HEK293 (cell line): ENCODE measurements around the gene MUSK.

Experiments used
- CTCF ChIA-PET: fragments of 350-600 bp; formaldehyde crosslinking; extraction: SDS; loops from one replicate; lab custom pipeline; 2021; ENCODE audit warnings: antibody characterized with exemption; lab: Yijun Ruan, JAX
- POLR2A ChIA-PET: fragments of 300-600 bp; formaldehyde crosslinking; extraction: SDS; loops from one replicate; lab custom pipeline; 2020; ENCODE audit warnings: antibody characterized with exemption, inconsistent platforms; lab: Yijun Ruan, JAX
- H3K27ac ChIP-seq: fragments of 200-500 bp; sonication (Bioruptor generic); 2 replicates; pipeline ENCODE4 v1.5.1; 2014; ENCODE audit warnings: low read depth, low read length, control low read depth, inconsistent platforms; ENCODE audit errors: extremely low read depth
- H3K36me3 ChIP-seq, 2 experiments: fragments of 200-500 bp in 1 of 2; sonication (Bioruptor generic) in 1 of 2; 1 replicate in 1 of 2; 2 replicates in 1 of 2; pipeline ENCODE4 v1.5.1; 2014 to 2017; ENCODE audit warnings: inconsistent platforms in 2 of 2, low read length in 2 of 2; ENCODE audit not compliant: control insufficient read depth in 2 of 2, insufficient read depth in 1 of 2
- H3K4me1 ChIP-seq: fragments of 200-500 bp; sonication (Bioruptor generic); 2 replicates; pipeline ENCODE4 v1.5.1; 2014; ENCODE audit warnings: mild to moderate bottlenecking, low read length, inconsistent platforms; ENCODE audit not compliant: control insufficient read depth, insufficient read depth
- H3K4me3 ChIP-seq: 2 replicates; pipeline ENCODE4 v1.5.1; 2011; ENCODE audit warnings: low read depth, mild to moderate bottlenecking, control low read depth, low read length, moderate library complexity
- H3K9me3 ChIP-seq: fragments of 200-500 bp; sonication (Bioruptor generic); 2 replicates; pipeline ENCODE4 v1.5.1; 2014; ENCODE audit warnings: low read depth, low read length, inconsistent platforms; ENCODE audit not compliant: control insufficient read depth, insufficient read depth
- GLI2 ChIP-seq: fragments of 450-650 bp; formaldehyde crosslinking; IDR thresholded peaks from 2 replicates; pipeline ENCODE4; 2017; ENCODE audit warnings: missing biosample characterization, missing genetic modification characterization, low read depth, borderline replicate concordance
- GLI4 ChIP-seq: fragments of 450-650 bp; formaldehyde crosslinking; IDR thresholded peaks from 2 replicates; pipeline ENCODE4 v1.5.1; 2016; ENCODE audit warnings: missing biosample characterization, missing genetic modification characterization
- KLF17 ChIP-seq: fragments of 450-650 bp; formaldehyde crosslinking; IDR thresholded peaks from 2 replicates; pipeline ENCODE4 v1.5.1; 2016; ENCODE audit warnings: missing biosample characterization, missing genetic modification characterization
- KLF7 ChIP-seq: fragments of 450-650 bp; formaldehyde crosslinking; IDR thresholded peaks from 2 replicates; pipeline ENCODE4 v1.5.1; 2016; ENCODE audit warnings: missing biosample characterization, missing genetic modification characterization, borderline replicate concordance
- MYNN ChIP-seq: fragments of 450-650 bp; formaldehyde crosslinking; IDR thresholded peaks from 2 replicates; pipeline ENCODE4 v1.5.1; 2016; ENCODE audit warnings: missing biosample characterization, missing genetic modification characterization, borderline replicate concordance
- PATZ1 ChIP-seq: fragments of 450-650 bp; formaldehyde crosslinking; IDR thresholded peaks from 2 replicates; pipeline ENCODE4 v1.5.1; 2016; ENCODE audit warnings: missing biosample characterization, missing genetic modification characterization
- RBAK ChIP-seq: fragments of 450-650 bp; formaldehyde crosslinking; IDR thresholded peaks from 2 replicates; pipeline ENCODE4 v1.5.1; 2016; ENCODE audit warnings: missing biosample characterization, missing genetic modification characterization
- SETDB1 ChIP-seq: IDR thresholded peaks from one replicate; pipeline ENCODE4 v1.6.1; 2017; ENCODE audit warnings: mild to moderate bottlenecking, low read length, moderate library complexity, mixed read lengths; ENCODE audit not compliant: insufficient read length
- ZBTB10 ChIP-seq: fragments of 450-650 bp; formaldehyde crosslinking; IDR thresholded peaks from 2 replicates; pipeline ENCODE4 v1.5.1; 2016; ENCODE audit warnings: missing biosample characterization, missing genetic modification characterization
- ZBTB6 ChIP-seq: fragments of 450-650 bp; formaldehyde crosslinking; IDR thresholded peaks from 2 replicates; pipeline ENCODE4 v1.5.1; 2017; ENCODE audit warnings: missing biosample characterization, missing genetic modification characterization
- ZEB2 ChIP-seq: fragments of 450-650 bp; formaldehyde crosslinking; IDR thresholded peaks from 2 replicates; pipeline ENCODE4 v1.5.1; 2016; ENCODE audit warnings: missing biosample characterization, missing genetic modification characterization
- ZNF121 ChIP-seq: fragments of 450-650 bp; formaldehyde crosslinking; IDR thresholded peaks from 2 replicates; pipeline ENCODE4 v1.5.1; 2016; ENCODE audit warnings: missing biosample characterization, missing genetic modification characterization
- ZNF138 ChIP-seq: fragments of 450-650 bp; formaldehyde crosslinking; IDR thresholded peaks from 2 replicates; pipeline ENCODE4 v1.5.1; 2016; ENCODE audit warnings: missing biosample characterization, missing genetic modification characterization, borderline replicate concordance
- ZNF18 ChIP-seq: fragments of 450-650 bp; formaldehyde crosslinking; IDR thresholded peaks from 2 replicates; pipeline ENCODE4 v1.5.1; 2016; ENCODE audit warnings: missing biosample characterization, missing genetic modification characterization
- ZNF23 ChIP-seq: fragments of 450-650 bp; formaldehyde crosslinking; IDR thresholded peaks from 2 replicates; pipeline ENCODE4 v1.5.1; 2016; ENCODE audit warnings: missing biosample characterization, missing genetic modification characterization, borderline replicate concordance
- ZNF24 ChIP-seq: fragments of 450-650 bp; formaldehyde crosslinking; IDR thresholded peaks from 2 replicates; pipeline ENCODE4 v1.5.1; 2016; ENCODE audit warnings: missing biosample characterization, missing genetic modification characterization
- ZNF324 ChIP-seq: fragments of 450-650 bp; formaldehyde crosslinking; IDR thresholded peaks from 2 replicates; pipeline ENCODE4 v1.5.1; 2016; ENCODE audit warnings: missing biosample characterization, missing genetic modification characterization
- ZNF350 ChIP-seq: fragments of 450-650 bp; formaldehyde crosslinking; IDR thresholded peaks from 2 replicates; pipeline ENCODE4 v1.5.0; 2017; ENCODE audit warnings: missing biosample characterization, mild to moderate bottlenecking, missing genetic modification characterization
- ZNF423 ChIP-seq: fragments of 450-650 bp; formaldehyde crosslinking; IDR thresholded peaks from 2 replicates; pipeline ENCODE4 v1.5.1; 2016; ENCODE audit warnings: missing biosample characterization, missing genetic modification characterization
- ZNF473 ChIP-seq: fragments of 450-650 bp; formaldehyde crosslinking; IDR thresholded peaks from 2 replicates; pipeline ENCODE4 v1.5.1; 2017; ENCODE audit warnings: missing biosample characterization, missing genetic modification characterization
- ZNF501 ChIP-seq: fragments of 450-650 bp; formaldehyde crosslinking; IDR thresholded peaks from 2 replicates; pipeline ENCODE4 v1.5.1; 2016; ENCODE audit warnings: missing biosample characterization, missing genetic modification characterization
- ZNF514 ChIP-seq: fragments of 450-650 bp; formaldehyde crosslinking; IDR thresholded peaks from 2 replicates; pipeline ENCODE4 v1.5.1; 2016; ENCODE audit warnings: missing biosample characterization, missing genetic modification characterization
- ZNF530 ChIP-seq: fragments of 450-650 bp; formaldehyde crosslinking; IDR thresholded peaks from 2 replicates; pipeline ENCODE4 v1.5.1; 2016; ENCODE audit warnings: low read depth, missing biosample characterization, missing genetic modification characterization
- ZNF561 ChIP-seq: fragments of 450-650 bp; IDR thresholded peaks from 2 replicates; pipeline ENCODE4 v1.5.1; 2018; ENCODE audit warnings: missing biosample characterization, missing genetic modification characterization, borderline replicate concordance
- ZNF585B ChIP-seq: fragments of 450-650 bp; formaldehyde crosslinking; IDR thresholded peaks from 2 replicates; pipeline ENCODE4 v1.5.1; 2016; ENCODE audit warnings: missing biosample characterization, missing genetic modification characterization
- ZNF629 ChIP-seq: fragments of 450-650 bp; formaldehyde crosslinking; IDR thresholded peaks from 2 replicates; pipeline ENCODE4 v1.5.1; 2017; ENCODE audit warnings: missing biosample characterization, missing genetic modification characterization
- ZNF660 ChIP-seq: fragments of 450-650 bp; IDR thresholded peaks from 2 replicates; pipeline ENCODE4 v1.5.1; 2018; ENCODE audit warnings: missing biosample characterization, mild to moderate bottlenecking, missing genetic modification characterization
- ZNF830 ChIP-seq: fragments of 450-650 bp; IDR thresholded peaks from 2 replicates; pipeline ENCODE4 v1.5.0; 2018; ENCODE audit warnings: missing biosample characterization, missing genetic modification characterization, low read depth, mild to moderate bottlenecking, moderate library complexity

Gene MUSK

GRCh38 chr9:110687497-110687896 is 18.9 kb downstream of the MUSK start (continued):
- TF ChIP-seq ZNF585B (tag by site-specific recombination) = no peak
- TF ChIP-seq ZNF350 = no peak
- TF ChIP-seq ZNF501 = no peak
- no peak for TF ChIP-seq KLF7 (tag by site-specific recombination)
- TF ChIP-seq, all 188 proteins: peak for 0

GRCh38 chr9:110688329-110688728 is 19.7 kb downstream of the MUSK start:
- POLR2A ChIA-PET = no interaction called here
- CTCF ChIA-PET = interaction anchor here (0.6 kb wide), 1 partner anchor 168 kb away, joined by 3 read pairs; no protein-coding TSS in a partner anchor

GRCh38 chr9:110691002-110691549 is 22.5 kb downstream of the MUSK start:
- Histone ChIP-seq H3K27ac (no peak overlapping the region), H3K9me3 (no peaks in the 10 kb centered on the region), H3K4me3 (no peak overlapping the region), H3K36me3 (no peaks in the 10 kb centered on the region), H3K4me1 (no peaks in the 10 kb centered on the region)
- POLR2A ChIA-PET = no interaction called here
- CTCF ChIA-PET = no interaction called here
- TF ChIP-seq ZNF514 (no peak), PATZ1 (tag by site-specific recombination) (no peak), ZNF561 (no peak), ZNF830 (tag by site-specific recombination) (no peak), RBAK (tag by site-specific recombination) (no peak), ZNF473 (tag by site-specific recombination) (no peak), ZBTB6 (tag by site-specific recombination) (no peak), GLI4 (tag by site-specific recombination) (no peak), ZNF138 (no peak), ZNF23 (tag by site-specific recombination) (no peak), ZNF18 (tag by site-specific recombination) (no peak), GLI2 (no peak)

More at GRCh38 chr9:110688329-110688728, 19.7 kb downstream of the MUSK start:
- Histone ChIP-seq H3K36me3 (no peaks in the 10 kb centered on the region), H3K4me3 (no peak overlapping the region), H3K9me3 (no peaks in the 10 kb centered on the region), H3K27ac (no peak overlapping the region), H3K4me1 (no peaks in the 10 kb centered on the region)
- TF ChIP-seq ZNF121 (tag by site-specific recombination) (no peak), ZEB2 (tag by site-specific recombination) (no peak), SETDB1 (no peak), KLF17 (tag by site-specific recombination) (no peak), ZNF660 (tag by site-specific recombination) (no peak), ZNF530 (no peak), MYNN (tag by site-specific recombination) (no peak), ZNF324 (tag by site-specific recombination) (no peak), ZNF629 (tag by site-specific recombination) (no peak), ZNF24 (tag by site-specific recombination) (no peak), ZNF423 (no peak), GLI2 (no peak), ZBTB10 (tag by site-specific recombination) (no peak)
